ENCODE results near the gene OR1D5.
"Not testable (repeated sequence)": the region's sequence is repeated elsewhere in the genome, so short reads cannot be mapped to it uniquely, and the experiment has no call there.

OR1D5 gene

DNA sequence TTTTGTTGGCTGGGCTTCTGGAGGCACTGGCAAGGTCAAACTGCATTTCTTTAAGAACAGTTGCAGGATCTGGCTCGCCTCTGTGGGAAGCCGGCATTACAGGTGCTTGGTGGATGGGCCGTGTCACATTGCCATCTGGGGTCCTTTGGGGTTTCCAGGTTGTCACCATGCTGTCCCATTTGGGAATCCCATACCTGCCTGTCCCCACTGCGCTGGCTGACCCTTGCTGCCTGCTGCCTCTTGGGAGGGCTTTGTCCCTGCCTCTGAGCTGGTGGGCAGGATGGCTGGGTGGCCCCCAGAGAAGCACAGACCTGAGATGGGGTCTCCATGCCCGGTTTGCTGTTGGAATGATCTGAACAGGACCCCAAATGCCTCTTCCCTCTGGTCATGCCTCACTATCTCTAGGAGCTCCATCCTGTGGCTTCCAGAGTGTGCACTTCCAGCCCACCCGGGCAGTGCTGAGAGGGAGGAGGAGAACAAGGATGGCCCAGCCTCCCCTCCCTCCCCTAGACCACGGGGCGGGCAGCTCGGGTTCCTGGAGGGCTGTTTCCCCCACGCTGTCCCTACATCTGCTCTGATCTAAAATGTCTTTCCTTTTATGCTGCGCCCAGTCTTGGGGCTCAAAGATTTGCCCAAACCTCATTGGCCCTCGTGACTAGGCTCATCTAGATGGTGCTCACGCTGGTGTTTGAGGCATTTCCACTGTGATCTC lies 28.0 kb downstream of the OR1D5 start:
- H3K4me3 ChIP-seq (replicated peaks; ENCODE audit: low read depth, low read length): no peak overlapping the region
- TF ChIP-seq, protein P1, sequence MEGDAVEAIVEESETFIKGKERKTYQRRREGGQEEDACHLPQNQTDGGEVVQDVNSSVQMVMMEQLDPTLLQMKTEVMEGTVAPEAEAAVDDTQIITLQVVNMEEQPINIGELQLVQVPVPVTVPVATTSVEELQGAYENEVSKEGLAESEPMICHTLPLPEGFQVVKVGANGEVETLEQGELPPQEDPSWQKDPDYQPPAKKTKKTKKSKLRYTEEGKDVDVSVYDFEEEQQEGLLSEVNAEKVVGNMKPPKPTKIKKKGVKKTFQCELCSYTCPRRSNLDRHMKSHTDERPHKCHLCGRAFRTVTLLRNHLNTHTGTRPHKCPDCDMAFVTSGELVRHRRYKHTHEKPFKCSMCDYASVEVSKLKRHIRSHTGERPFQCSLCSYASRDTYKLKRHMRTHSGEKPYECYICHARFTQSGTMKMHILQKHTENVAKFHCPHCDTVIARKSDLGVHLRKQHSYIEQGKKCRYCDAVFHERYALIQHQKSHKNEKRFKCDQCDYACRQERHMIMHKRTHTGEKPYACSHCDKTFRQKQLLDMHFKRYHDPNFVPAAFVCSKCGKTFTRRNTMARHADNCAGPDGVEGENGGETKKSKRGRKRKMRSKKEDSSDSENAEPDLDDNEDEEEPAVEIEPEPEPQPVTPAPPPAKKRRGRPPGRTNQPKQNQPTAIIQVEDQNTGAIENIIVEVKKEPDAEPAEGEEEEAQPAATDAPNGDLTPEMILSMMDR (IDR thresholded peaks at IDR 0.05; ENCODE audit: low read depth, low read length, missing control alignments): no peak
- no peak for DNase-seq (ENCODE audit: extremely low read depth, low read depth)

DNA sequence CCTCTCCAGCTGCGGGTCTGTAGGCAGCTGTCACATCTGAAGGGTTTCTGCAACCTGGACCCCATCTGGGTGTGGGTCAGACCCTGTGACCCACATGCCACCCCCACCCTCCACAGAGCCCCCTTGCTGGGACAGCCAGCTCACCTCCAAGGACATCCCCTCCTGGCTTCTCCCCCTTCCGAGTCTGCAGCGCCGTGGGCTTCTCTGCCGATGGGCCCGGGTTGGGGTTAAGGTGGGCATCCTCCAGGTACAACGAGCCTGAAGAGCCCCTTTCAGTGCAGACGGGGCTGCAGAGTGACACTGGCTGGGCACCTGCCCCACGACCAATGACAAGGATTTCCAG lies 28.9 kb downstream of the OR1D5 start:
- no peak for DNase-seq (ENCODE audit: extremely low read depth, low read depth)
- no peak overlapping the region for H3K4me3 ChIP-seq (replicated peaks; ENCODE audit: low read depth, low read length)
- TF ChIP-seq, protein P1 (IDR thresholded peaks at IDR 0.05; ENCODE audit: low read depth, low read length, missing control alignments): no peak

DNA sequence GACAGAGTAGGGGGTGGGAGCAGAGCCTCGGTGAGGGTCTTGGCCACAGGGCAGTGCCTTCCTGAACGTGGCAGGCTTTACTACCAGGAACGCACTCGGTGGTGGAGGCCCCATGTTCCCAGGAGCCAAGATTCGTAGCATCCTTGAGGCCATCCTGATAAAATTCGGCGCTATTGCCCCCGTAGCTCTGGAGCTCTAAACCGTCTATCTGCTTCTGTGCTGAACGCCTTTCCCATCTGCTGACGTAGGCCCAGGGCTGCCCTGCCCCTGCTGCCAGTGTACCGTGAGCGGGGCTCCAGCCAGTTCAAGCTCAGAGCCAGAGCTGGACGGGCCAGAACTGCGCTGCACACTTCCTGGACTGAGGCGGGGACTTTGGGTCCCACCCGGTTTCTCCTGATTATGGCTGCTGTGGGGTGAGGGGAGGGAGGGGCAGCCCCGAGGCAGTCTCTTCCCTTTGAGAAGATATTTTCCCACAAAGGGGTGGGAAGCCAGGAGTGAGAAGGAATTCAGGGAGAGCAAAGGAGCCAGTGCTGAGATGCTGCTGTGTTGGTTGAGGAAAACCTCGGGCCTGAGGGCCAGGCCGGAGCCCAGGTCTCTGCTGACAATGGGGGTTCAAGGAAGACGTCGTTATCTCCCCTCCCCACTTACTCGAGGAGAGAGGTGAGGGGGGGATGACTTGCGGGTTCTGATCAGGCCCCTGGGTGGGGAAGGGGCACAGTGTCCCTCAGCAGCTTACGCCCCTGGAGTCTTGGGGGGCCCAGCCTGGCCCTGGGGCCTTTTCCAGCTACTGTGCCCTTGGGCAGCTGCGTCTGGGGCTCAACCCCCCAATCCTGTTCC lies 29.4 kb downstream of the OR1D5 start:
- no peak for DNase-seq (ENCODE audit: extremely low read depth, low read depth)
- TF ChIP-seq, protein P1 (IDR thresholded peaks at IDR 0.05; ENCODE audit: low read depth, low read length, missing control alignments): no peak
- H3K4me3 ChIP-seq (replicated peaks; ENCODE audit: low read depth, low read length): no peak overlapping the region

DNA sequence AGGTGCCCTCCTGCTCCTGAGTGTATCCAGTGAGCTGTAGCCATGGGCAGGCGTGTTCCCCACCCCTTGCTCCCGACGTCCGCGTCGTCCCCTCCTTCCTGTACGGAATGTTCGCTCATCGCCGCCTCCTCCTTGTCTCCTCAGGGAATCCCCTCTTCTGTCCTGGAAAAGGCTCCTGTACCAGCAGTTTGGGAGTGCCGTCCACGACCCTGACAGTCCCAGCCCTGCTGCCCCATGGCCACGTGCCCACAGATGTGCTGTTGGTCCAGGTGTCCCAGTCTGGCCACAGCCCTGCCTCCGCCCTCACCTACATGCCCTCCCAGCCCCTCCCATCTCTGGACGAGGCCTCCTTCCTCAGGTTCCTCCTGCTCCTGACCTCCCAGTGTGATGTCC lies 30.2 kb downstream of the OR1D5 start:
- TF ChIP-seq, protein P1 (IDR thresholded peaks at IDR 0.05; ENCODE audit: low read depth, low read length, missing control alignments): no peak
- DNase-seq (ENCODE audit: extremely low read depth, low read depth): no peak
- H3K4me3 ChIP-seq (replicated peaks; ENCODE audit: low read depth, low read length): no peak overlapping the region

DNA sequence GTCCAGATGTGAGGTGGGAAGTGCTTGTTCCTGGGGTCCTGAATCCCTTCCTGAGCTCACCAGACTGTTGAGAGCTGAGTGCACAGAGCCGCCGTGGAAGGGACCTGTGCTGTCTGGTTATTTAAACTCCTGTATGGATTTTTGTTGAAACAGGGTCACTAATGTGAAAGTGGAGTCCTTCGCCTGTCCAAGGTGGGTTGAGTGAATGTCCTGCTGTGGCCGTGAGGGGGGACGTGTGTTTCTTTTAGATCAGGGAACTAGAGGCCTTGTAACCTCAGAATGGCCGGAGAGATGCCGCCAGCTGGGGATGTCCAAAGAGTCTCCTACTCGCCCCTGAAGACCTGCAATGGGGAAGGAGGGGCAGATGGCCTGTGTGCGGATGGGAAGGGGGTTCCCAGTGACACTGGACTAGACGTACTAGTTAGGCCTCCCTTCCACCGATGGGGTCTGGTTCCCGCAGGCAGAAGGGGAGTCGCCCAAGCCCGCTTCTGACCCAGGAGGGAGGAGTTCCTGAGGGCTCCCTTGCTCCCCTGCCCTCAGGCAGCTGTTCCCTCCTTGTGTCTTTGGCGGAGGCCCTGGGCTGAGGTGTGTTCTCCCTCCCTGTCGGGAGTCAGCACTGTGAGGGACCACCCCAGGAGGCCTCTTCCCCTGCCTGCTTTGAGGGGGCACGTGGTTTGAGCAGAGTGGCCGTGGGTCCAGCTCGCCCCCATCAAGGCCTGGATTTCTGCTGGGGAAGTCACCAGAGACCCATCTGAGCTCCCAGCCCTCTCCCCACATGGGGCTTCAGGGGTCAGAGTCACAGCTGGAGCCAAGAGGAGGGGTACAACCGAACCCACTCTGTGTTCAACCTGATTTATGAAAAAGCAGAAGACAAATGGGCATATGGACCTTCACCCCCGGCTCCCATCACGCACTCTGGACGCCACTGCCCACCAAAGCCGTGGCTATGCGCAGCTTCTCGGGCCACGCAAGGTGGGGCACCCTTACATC lies 30.9 kb downstream of the OR1D5 start:
- DNase-seq (ENCODE audit: extremely low read depth, low read depth): no peak
- H3K4me3 ChIP-seq (replicated peaks; ENCODE audit: low read depth, low read length): no peak overlapping the region
- TF ChIP-seq, protein P1 (IDR thresholded peaks at IDR 0.05; ENCODE audit: low read depth, low read length, missing control alignments): no peak

DNA sequence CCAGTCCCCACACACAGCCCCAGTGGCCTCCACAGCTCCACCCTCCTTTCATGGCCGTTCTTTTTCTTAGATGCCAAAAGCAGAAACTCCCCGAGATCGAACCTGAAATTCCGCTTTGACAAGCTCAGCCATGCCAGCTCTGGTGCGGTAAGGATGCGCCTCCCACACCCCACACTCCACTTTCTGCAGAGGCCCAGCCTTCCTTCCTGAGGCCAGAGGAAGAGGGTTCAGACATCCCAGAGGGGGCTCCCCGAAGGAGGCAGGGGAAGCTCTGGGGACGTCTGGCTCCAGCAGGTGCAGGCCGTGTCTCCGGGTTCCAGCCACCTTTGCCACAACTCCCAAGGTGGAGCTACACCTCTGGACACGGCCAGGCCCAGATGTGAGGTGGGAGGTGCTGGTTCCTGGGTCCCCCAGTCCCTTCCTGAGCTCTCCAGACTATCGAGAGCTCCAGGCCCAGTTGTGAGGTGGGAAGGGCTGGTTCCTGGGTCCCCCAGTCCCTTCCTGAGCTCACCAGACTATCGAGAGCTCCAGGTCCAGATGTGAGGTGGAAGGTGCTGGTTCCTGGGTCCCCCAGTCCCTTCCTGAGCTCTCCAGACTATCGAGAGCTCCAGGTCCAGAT lies 32.4 kb downstream of the OR1D5 start:
- H3K4me3 ChIP-seq (replicated peaks; ENCODE audit: low read depth, low read length); DNase-seq (ENCODE audit: extremely low read depth, low read depth): not testable (repeated sequence)
